Measurements from ENCODE around the gene PRKCE.

GRCh38 chr2:46032996-46033395 lies 381.5 kb downstream of the PRKCE start:
- no peak for TF ChIP-seq YY1 (IDR thresholded peaks at IDR 0.05; ENCODE audit: low read depth)
- no peak for TF ChIP-seq CHD2 (IDR thresholded peaks at IDR 0.05; ENCODE audit: low read length, partially characterized antibody)
- no peak for TF ChIP-seq CTCF (IDR thresholded peaks at IDR 0.05)
- TF ChIP-seq MEF2A (IDR thresholded peaks at IDR 0.05; ENCODE audit: borderline replicate concordance, low read depth), result no peak
- no peak for TF ChIP-seq TCF12 (IDR thresholded peaks at IDR 0.05)
- no peak for TF ChIP-seq EZH2phosphoT487 (IDR thresholded peaks at IDR 0.05; ENCODE audit: borderline replicate concordance, low read depth)
- no peak for TF ChIP-seq USF2 (IDR thresholded peaks at IDR 0.05; ENCODE audit: borderline replicate concordance, low read depth, low read length)
- TF ChIP-seq GABPA (IDR thresholded peaks at IDR 0.05; ENCODE audit: low read depth), result no peak
- no peak for TF ChIP-seq POLR2AphosphoS5 (IDR thresholded peaks at IDR 0.05; ENCODE audit: low read depth, low read length)
- no peak for TF ChIP-seq REST (IDR thresholded peaks at IDR 0.05; ENCODE audit: low read depth, low read length)
- TF ChIP-seq RFX5 (IDR thresholded peaks at IDR 0.05; ENCODE audit: low read length), result no peak

Data from SK-N-SH (cell line).